Measurements from ENCODE around the gene EXOC6B.

- TF ChIP-seq CTCF (conservative IDR thresholded peaks at IDR 0.05; ENCODE audit: low read length), result no peak
- TF ChIP-seq EZH2phosphoT487 (IDR thresholded peaks at IDR 0.05; ENCODE audit: borderline replicate concordance), result no peak
These were observed 29.1 kb downstream of the EXOC6B start for GRCh38 chr2:72796766-72797165.
